Uterus (tissue), 2 donors: ENCODE results near the gene EPB41L1.
"Not testable (repeated sequence)": the region's sequence is repeated elsewhere in the genome, so short reads cannot be mapped to it uniquely, and the experiment has no call there.

ENCODE experiments used
- CTCF ChIP-seq, 4 experiments: fragments of 200-600 bp in 2 of 4; fragments of 450-650 bp in 2 of 4; sonication (generic) in 2 of 4; IDR thresholded peaks; one replicate each; pipeline ENCODE4 v1.5.1; 2016 to 2019; ENCODE audit warnings: antibody characterized with exemption in 4 of 4, mild to moderate bottlenecking in 2 of 4, moderate library complexity in 1 of 4
- POLR2A ChIP-seq, 2 donors: fragments of 450-650 bp; IDR thresholded peaks; one replicate each; pipeline ENCODE4 v1.6.1; 2016; ENCODE audit warnings: antibody characterized with exemption in 2 of 2, mild to moderate bottlenecking in 1 of 2, moderate library complexity in 1 of 2

- not testable (repeated sequence) for TF ChIP-seq CTCF, POLR2A (IDR thresholded peaks at IDR 0.05)
Measured at GRCh38 chr20:36137313-36137712, 17.2 kb upstream of the EPB41L1 start.
